BJ (cell line): Measurements from ENCODE around the gene FAM174B. TPM values are rescaled to one million over a fixed set of nuclear protein-coding genes. Genes with fewer than 3 reads are reported as not detected.

Experiments used
- CTCF ChIA-PET: fragments of 350-600 bp; formaldehyde crosslinking; extraction: SDS; loops from one replicate; lab custom pipeline; 2021; ENCODE audit warnings: antibody characterized with exemption, inconsistent platforms; lab: Yijun Ruan, JAX
- POLR2A ChIA-PET: fragments of 300-600 bp; sonication (Branson Sonifier 250); formaldehyde crosslinking; extraction: SDS; loops from one replicate; lab custom pipeline; 2021; ENCODE audit warnings: antibody characterized with exemption; lab: Charles Lee
- DNase-seq: peaks from one replicate; pipeline ENCODE4 v3.0.0-alpha.2; 2011; ENCODE audit warnings: low read depth
- H3K27me3 ChIP-seq: 2 replicates; pipeline ENCODE4 v1.6.0; 2011; ENCODE audit warnings: low read length; ENCODE audit not compliant: control insufficient read depth, insufficient read depth
- H3K36me3 ChIP-seq: 2 replicates; pipeline ENCODE4 v1.5.1; 2011; ENCODE audit warnings: low read length; ENCODE audit not compliant: control insufficient read depth, insufficient read depth
- H3K4me3 ChIP-seq: 2 replicates; pipeline ENCODE4 v1.5.1; 2011; ENCODE audit warnings: low read depth, mild to moderate bottlenecking, control low read depth, low read length
- CTCF ChIP-seq: IDR thresholded peaks from 2 replicates; pipeline ENCODE4 v1.5.1; 2011; ENCODE audit warnings: low read depth, mild to moderate bottlenecking, control low read depth, inconsistent platforms, low read length, moderate library complexity; ENCODE audit not compliant: insufficient read depth
- polyA plus RNA-seq: library from polyadenylated mRNA; depleted of rRNA; stranded (reverse); fragments of >200 nt; gene quantifications from 2 replicates; pipeline ENCODE4 v1.2.3, GENCODE V29; 2011

The FAM174B gene
- polyA plus RNA-seq, 1 experiment: 5.1 TPM

- CTCF ChIA-PET: no interaction called here
- no peaks in the 10 kb centered on the region; the same call in 1 of the 2 replicates for H3K27me3 ChIP-seq
- no peaks in the 10 kb centered on the region for H3K36me3 ChIP-seq
- H3K4me3 ChIP-seq: no peak overlapping the region
- DNase-seq: no peak
- POLR2A ChIA-PET: no interaction called here
- TF ChIP-seq CTCF: no peak
Observed at GRCh38 chr15:92582206-92582605, 73.4 kb downstream of the FAM174B start.

GRCh38 chr15:92580933-92581445 is 74.6 kb downstream of the FAM174B start:
- no peak for TF ChIP-seq CTCF
- ChIA-PET CTCF (no interaction called here), POLR2A (no interaction called here)
- H3K4me3 ChIP-seq: no peak overlapping the region
- DNase-seq: no peak
- H3K27me3 ChIP-seq: no peaks in the 10 kb centered on the region; the same call in 1 of the 2 replicates
- no peaks in the 10 kb centered on the region for H3K36me3 ChIP-seq

- no peaks in the 10 kb centered on the region; the same call in 1 of the 2 replicates for H3K27me3 ChIP-seq
- no peak overlapping the region for H3K4me3 ChIP-seq
- ChIA-PET POLR2A (no interaction called here), CTCF (no interaction called here)
- no peaks in the 10 kb centered on the region for H3K36me3 ChIP-seq
- TF ChIP-seq CTCF: no peak
- DNase-seq: no peak
Observed at GRCh38 chr15:92580521-92580920, 75.1 kb downstream of the FAM174B start.

GRCh38 chr15:92579931-92580470 is 75.6 kb downstream of the FAM174B start:
- no peak for TF ChIP-seq CTCF
- H3K4me3 ChIP-seq: no peak overlapping the region
- no peaks in the 10 kb centered on the region for H3K36me3 ChIP-seq
- no peaks in the 10 kb centered on the region; the same call in 1 of the 2 replicates for H3K27me3 ChIP-seq
- ChIA-PET POLR2A (no interaction called here), CTCF (no interaction called here)
- DNase-seq: no peak

- POLR2A ChIA-PET: no interaction called here
Observed at GRCh38 chr15:92579486-92579885, 76.1 kb downstream of the FAM174B start.

More at GRCh38 chr15:92579486-92579885, 76.1 kb downstream of the FAM174B start:
- CTCF ChIA-PET: no interaction called here
- DNase-seq: no peak
- Histone ChIP-seq H3K36me3 (no peaks in the 10 kb centered on the region), H3K4me3 (no peak overlapping the region), H3K27me3 (no peaks in the 10 kb centered on the region; the same call in 1 of the 2 replicates)
- TF ChIP-seq CTCF: no peak
